NCI-H2029 treated with DMSO at 0.1 percent for 48 hours (cell line): ENCODE measurements around the gene NMNAT3.

Experiments used
- DNase-seq: peaks from one replicate; lab custom pipeline; 2025; lab: John Stamatoyannopoulos, UW

The NMNAT3 gene

GRCh38 chr3:139675327-139675726, 2.4 kb downstream of the NMNAT3 start:
- DNase-seq: no peak

GRCh38 chr3:139674571-139675260, 3.1 kb downstream of the NMNAT3 start:
- DNase-seq: no peak

GRCh38 chr3:139672884-139673283, 4.9 kb downstream of the NMNAT3 start:
- DNase-seq: no peak

- DNase-seq: no peak
Measured at GRCh38 chr3:139671863-139672646, 5.7 kb downstream of the NMNAT3 start.

- no peak for DNase-seq
Measured at GRCh38 chr3:139671107-139671506, 6.7 kb downstream of the NMNAT3 start.

GRCh38 chr3:139670196-139670595, 7.6 kb downstream of the NMNAT3 start:
- DNase-seq: no peak

- no peak for DNase-seq
Measured at GRCh38 chr3:139668332-139668731, 9.4 kb downstream of the NMNAT3 start.

- no peak for DNase-seq
Measured at GRCh38 chr3:139664958-139665357, 12.8 kb downstream of the NMNAT3 start.

- DNase-seq: no peak
Measured at GRCh38 chr3:139660269-139660668, 17.5 kb downstream of the NMNAT3 start.

- no peak for DNase-seq
Measured at GRCh38 chr3:139659511-139659910, 18.3 kb downstream of the NMNAT3 start.

GRCh38 chr3:139657936-139658335, 19.8 kb downstream of the NMNAT3 start:
- DNase-seq: no peak

GRCh38 chr3:139657434-139657833, 20.3 kb downstream of the NMNAT3 start:
- DNase-seq: no peak

- no peak for DNase-seq
Measured at GRCh38 chr3:139655909-139656595, 21.7 kb downstream of the NMNAT3 start.

- peak; percentile 36 for DNase-seq
Measured at GRCh38 chr3:139654637-139655365, 23.0 kb downstream of the NMNAT3 start.

- DNase-seq: no peak
Measured at GRCh38 chr3:139653582-139653981, 24.2 kb downstream of the NMNAT3 start.

- DNase-seq: no peak
Measured at GRCh38 chr3:139652561-139652960, 25.2 kb downstream of the NMNAT3 start.

- no peak for DNase-seq
Measured at GRCh38 chr3:139647866-139648435, 29.8 kb downstream of the NMNAT3 start.

- DNase-seq: no peak
Measured at GRCh38 chr3:139646512-139646911, 31.3 kb downstream of the NMNAT3 start.

GRCh38 chr3:139642996-139643395, 34.8 kb downstream of the NMNAT3 start:
- DNase-seq: no peak

- DNase-seq: no peak
Measured at GRCh38 chr3:139640456-139640855, 37.3 kb downstream of the NMNAT3 start.

- no peak for DNase-seq
Measured at GRCh38 chr3:139639662-139640061, 38.1 kb downstream of the NMNAT3 start.

- DNase-seq: no peak
Measured at GRCh38 chr3:139638518-139638917, 39.3 kb downstream of the NMNAT3 start.
